ENCODE measurements around the gene CD109. TPM values are rescaled to one million over a fixed set of nuclear protein-coding genes. Genes with fewer than 3 reads are reported as not detected.
"Not testable (repeated sequence)": the region's sequence is repeated elsewhere in the genome, so short reads cannot be mapped to it uniquely, and the experiment has no call there.

CD109 gene
- total RNA-seq, 1 donor from 2014 or later = 23.6 TPM

- Mint-ChIP-seq H3K4me3 (no peak overlapping the region), H3K36me3 (ENCODE audit: low read depth) (peaks cover 21% of the 10 kb centered on the region), H3K4me1 (no peaks in the 10 kb centered on the region), H3K27ac (no peak overlapping the region), H3K27me3 (no peaks in the 10 kb centered on the region), H3K9me3 (peaks cover 3% of the 10 kb centered on the region)
- intact Hi-C loops (cut with micrococcal nuclease) = no loop called here
- no peak for DNase-seq
These were observed 134.1 kb downstream of the CD109 start for GRCh38 chr6:73830119-73830518.

DNA sequence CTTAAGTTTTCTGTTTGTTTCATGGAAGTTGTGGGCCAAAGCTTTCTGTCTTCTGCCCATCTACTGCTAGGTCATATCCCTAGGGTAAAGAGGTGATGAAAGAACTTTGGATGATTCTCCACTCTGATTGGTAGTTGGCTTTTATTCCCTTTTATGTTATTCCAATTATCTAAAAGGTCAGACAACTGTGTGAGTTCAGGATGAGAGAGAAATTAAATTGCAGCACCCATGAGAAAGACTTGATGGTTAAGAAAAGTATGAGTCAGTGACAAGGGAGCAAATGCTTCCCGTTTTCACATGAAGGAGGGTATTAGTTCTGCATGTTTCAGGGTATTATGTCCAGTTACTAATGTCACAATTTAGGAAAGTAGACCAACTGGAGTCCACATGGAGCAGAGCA, 136.3 kb downstream of the CD109 start:
- Mint-ChIP-seq H3K9me3 (peaks cover 3% of the 10 kb centered on the region), H3K27me3 (no peaks in the 10 kb centered on the region), H3K4me3 (no peak overlapping the region), H3K36me3 (ENCODE audit: low read depth) (peaks cover 22% of the 10 kb centered on the region), H3K27ac (no peak overlapping the region), H3K4me1 (no peaks in the 10 kb centered on the region)
- intact Hi-C loops (cut with micrococcal nuclease) = no loop called here
- no peak for DNase-seq

GRCh38 chr6:73844696-73845095, 148.7 kb downstream of the CD109 start:
- H3K9me3 Mint-ChIP-seq = peaks cover 21% of the 10 kb centered on the region
- peaks cover 32% of the 10 kb centered on the region for H3K36me3 Mint-ChIP-seq (ENCODE audit: low read depth)
- intact Hi-C loops (cut with micrococcal nuclease); H3K27me3 Mint-ChIP-seq; H3K4me3 Mint-ChIP-seq; H3K27ac Mint-ChIP-seq; DNase-seq; H3K4me1 Mint-ChIP-seq: not testable (repeated sequence)

- intact Hi-C loops (cut with micrococcal nuclease); H3K9me3 Mint-ChIP-seq; H3K4me3 Mint-ChIP-seq; H3K4me1 Mint-ChIP-seq; H3K36me3 Mint-ChIP-seq (ENCODE audit: low read depth); H3K27me3 Mint-ChIP-seq; DNase-seq; H3K27ac Mint-ChIP-seq: not testable (repeated sequence)
These were observed 155.0 kb downstream of the CD109 start for GRCh38 chr6:73851048-73851447.

DNA sequence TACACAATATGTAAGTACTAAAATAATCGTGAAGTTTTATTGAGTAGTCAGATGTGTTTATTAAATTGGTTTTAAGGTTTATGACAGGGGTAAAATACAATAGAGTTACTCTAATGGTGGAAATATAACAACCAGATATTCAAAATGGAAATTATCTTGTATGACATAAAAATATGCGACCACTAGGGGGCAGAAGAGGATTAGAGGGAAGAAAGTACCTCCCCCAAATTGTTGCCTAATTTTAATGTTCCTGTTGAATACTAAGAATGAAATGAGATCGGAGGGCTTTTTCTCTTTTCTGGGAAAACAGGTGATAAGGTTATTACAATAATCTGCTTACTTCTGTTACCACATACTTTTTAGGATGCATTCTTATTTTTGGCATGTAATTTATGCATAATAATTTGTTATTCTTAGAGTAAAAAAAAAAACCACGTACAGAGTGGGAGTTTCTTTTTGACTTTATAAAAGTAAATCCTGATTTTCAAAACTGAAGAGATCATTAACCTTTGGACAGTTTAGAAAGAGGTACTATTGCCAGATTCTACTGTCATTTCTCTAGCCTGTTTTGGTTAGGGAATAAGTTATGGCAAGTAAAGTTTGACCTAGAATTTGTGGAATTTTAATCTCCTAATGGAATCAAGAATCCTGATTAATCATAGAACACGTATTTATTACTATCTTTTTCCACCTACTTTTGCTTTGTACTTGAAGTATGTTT, 159.2 kb downstream of the CD109 start:
- no peaks in the 10 kb centered on the region for H3K27me3 Mint-ChIP-seq
- peaks cover 1% of the 10 kb centered on the region for H3K36me3 Mint-ChIP-seq (ENCODE audit: low read depth)
- intact Hi-C loops (cut with micrococcal nuclease) = loop anchor here (1.0 to 5.0 kb wide), 3 partner anchors 116 to 1354 kb away; no protein-coding TSS in a partner anchor
- no peak overlapping the region for H3K27ac Mint-ChIP-seq
- H3K4me1 Mint-ChIP-seq = no peaks in the 10 kb centered on the region
- peak; percentile 77 for DNase-seq
- H3K4me3 Mint-ChIP-seq = no peak overlapping the region
- no peaks in the 10 kb centered on the region for H3K9me3 Mint-ChIP-seq

GRCh38 chr6:73857341-73857890, 161.4 kb downstream of the CD109 start:
- intact Hi-C loops (cut with micrococcal nuclease) = loop anchor here (5.0 kb wide), 1 partner anchor 180 kb away; no protein-coding TSS in a partner anchor
- no peaks in the 10 kb centered on the region for H3K4me1 Mint-ChIP-seq
- H3K9me3 Mint-ChIP-seq = no peaks in the 10 kb centered on the region
- H3K4me3 Mint-ChIP-seq = no peak overlapping the region
- DNase-seq = no peak
- no peaks in the 10 kb centered on the region for H3K27me3 Mint-ChIP-seq
- H3K36me3 Mint-ChIP-seq (ENCODE audit: low read depth) = peaks cover 1% of the 10 kb centered on the region
- H3K27ac Mint-ChIP-seq = no peak overlapping the region

DNA sequence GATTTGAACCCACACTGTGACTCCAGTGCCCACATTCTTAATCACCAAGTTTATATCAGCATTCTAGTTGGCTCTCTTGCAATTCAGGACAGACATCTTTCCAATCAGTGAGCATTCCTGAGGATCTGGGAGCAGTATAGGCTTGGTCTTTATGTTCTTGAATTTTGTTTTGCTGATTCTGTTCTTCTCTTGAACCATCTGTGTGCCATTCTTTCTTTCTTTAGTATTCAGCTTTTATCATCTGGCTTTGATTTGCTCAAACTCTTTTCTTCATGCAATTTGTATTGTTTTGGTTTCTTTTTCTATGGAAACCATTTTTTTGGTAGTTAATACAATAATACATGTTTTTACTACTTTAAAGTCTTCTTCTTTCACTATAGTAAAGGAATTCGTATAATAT, 162.4 kb downstream of the CD109 start:
- intact Hi-C loops (cut with micrococcal nuclease) = loop anchor here (5.0 kb wide), 1 partner anchor 181 kb away; no protein-coding TSS in a partner anchor

DNA sequence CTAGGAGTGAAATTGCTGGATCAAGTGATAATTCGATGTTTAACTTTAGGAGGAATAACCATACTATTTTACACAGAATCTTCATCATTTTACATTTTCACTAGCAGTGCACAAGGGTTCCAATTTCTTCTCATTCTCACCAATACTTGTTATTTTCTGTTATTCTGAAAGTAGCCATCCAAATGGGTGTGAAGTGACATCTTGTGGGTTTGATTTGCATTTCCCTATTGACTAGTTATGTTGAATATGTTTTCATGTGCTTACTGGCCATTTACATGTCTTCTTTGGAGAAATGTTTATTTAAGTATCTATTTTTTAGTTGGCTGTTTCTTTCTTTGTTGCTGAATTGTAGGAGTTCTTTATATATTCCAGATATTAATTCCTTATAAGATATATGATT, 164.3 kb downstream of the CD109 start:
- no peak overlapping the region for H3K27ac Mint-ChIP-seq
- no peaks in the 10 kb centered on the region for H3K4me1 Mint-ChIP-seq
- H3K27me3 Mint-ChIP-seq = no peaks in the 10 kb centered on the region
- no peak overlapping the region for H3K4me3 Mint-ChIP-seq
- no peak for DNase-seq
- H3K9me3 Mint-ChIP-seq = no peaks in the 10 kb centered on the region
- H3K36me3 Mint-ChIP-seq (ENCODE audit: low read depth) = peaks cover 1% of the 10 kb centered on the region
- intact Hi-C loops (cut with micrococcal nuclease) = no loop called here

More for the DNA sequence above, 162.4 kb downstream of the CD109 start:
- Mint-ChIP-seq H3K36me3 (ENCODE audit: low read depth) (peaks cover 1% of the 10 kb centered on the region), H3K27ac (no peak overlapping the region), H3K27me3 (no peaks in the 10 kb centered on the region), H3K4me1 (no peaks in the 10 kb centered on the region), H3K9me3 (no peaks in the 10 kb centered on the region), H3K4me3 (no peak overlapping the region)
- DNase-seq = no peak

- Mint-ChIP-seq H3K4me1 (peaks cover 1% of the 10 kb centered on the region), H3K36me3 (ENCODE audit: low read depth) (no peaks in the 10 kb centered on the region), H3K27ac (no peak overlapping the region), H3K4me3 (no peak overlapping the region), H3K27me3 (peaks cover 3% of the 10 kb centered on the region), H3K9me3 (no peaks in the 10 kb centered on the region)
- no peak for DNase-seq
- intact Hi-C loops (cut with micrococcal nuclease) = no loop called here
These were observed 170.3 kb downstream of the CD109 start for GRCh38 chr6:73866305-73866704.

DNA sequence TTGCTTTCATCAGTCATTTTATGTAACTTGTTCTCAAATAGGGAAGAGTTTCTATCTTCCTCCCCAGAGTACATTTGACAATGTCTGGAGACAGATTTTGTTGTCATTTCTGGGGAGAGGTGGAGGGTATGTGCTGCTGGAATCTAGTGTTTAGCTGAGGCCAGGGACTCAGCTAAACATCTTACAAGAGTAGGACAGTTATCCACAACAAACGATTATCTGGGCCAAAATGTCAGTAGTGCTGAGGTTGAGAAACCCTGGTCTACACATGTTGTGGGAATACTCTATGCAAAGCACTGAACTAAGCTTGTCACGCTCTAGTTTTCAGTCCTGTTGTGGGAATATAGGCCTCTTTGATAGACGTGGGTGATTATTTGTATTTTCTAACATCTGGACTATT, 171.4 kb downstream of the CD109 start:
- Mint-ChIP-seq H3K36me3 (ENCODE audit: low read depth) (no peaks in the 10 kb centered on the region), H3K4me1 (peaks cover 1% of the 10 kb centered on the region), H3K27me3 (peaks cover 3% of the 10 kb centered on the region), H3K27ac (no peak overlapping the region), H3K9me3 (no peaks in the 10 kb centered on the region), H3K4me3 (no peak overlapping the region)
- DNase-seq = no peak
- intact Hi-C loops (cut with micrococcal nuclease) = no loop called here

DNA sequence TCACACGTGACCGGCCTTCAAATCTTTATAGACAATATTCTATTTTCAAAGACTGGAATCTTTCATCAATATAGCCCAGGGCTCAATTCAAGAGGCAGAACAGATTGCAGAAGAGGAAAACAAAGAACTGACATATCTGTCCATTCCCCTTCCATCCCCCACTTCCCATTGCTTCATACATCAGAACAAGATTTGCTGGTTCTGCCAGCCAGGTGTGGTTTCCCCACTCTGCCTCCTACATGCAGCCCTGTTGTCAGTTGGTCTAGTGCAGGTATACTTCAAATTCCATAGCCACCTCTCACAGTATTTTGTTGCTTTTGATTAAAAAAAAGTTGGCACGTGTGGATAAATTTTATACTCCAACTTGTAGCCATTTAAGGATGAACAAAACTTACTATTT, 174.9 kb downstream of the CD109 start:
- H3K4me3 Mint-ChIP-seq = no peak overlapping the region
- H3K27me3 Mint-ChIP-seq = peaks cover 5% of the 10 kb centered on the region
- peaks cover 3% of the 10 kb centered on the region for H3K9me3 Mint-ChIP-seq
- intact Hi-C loops (cut with micrococcal nuclease) = no loop called here
- H3K4me1 Mint-ChIP-seq = peaks cover 4% of the 10 kb centered on the region
- no peak overlapping the region for H3K27ac Mint-ChIP-seq
- DNase-seq = no peak
- no peaks in the 10 kb centered on the region for H3K36me3 Mint-ChIP-seq (ENCODE audit: low read depth)

DNA sequence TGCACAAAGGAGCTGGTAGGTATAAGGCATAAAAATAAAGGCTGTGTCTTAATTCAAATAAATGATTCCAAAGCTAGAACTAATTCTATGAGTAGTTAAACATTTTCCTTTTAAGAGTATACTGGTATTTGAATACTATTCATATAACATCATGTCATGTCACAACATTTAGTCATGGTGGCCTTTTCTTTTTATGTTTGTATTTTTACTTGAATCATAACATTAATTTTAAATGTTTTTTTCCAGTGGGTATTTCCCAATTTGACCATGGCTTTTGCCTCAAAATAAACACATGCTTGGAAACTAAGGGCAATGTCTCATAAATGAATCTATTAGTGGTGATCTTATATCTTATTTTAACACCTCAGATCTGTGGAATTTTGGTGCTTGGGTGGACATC, 177.1 kb downstream of the CD109 start:
- H3K4me1 Mint-ChIP-seq = peaks cover 3% of the 10 kb centered on the region
- no peak overlapping the region for H3K27ac Mint-ChIP-seq
- H3K9me3 Mint-ChIP-seq = peaks cover 3% of the 10 kb centered on the region
- H3K27me3 Mint-ChIP-seq = peaks cover 2% of the 10 kb centered on the region
- DNase-seq = no peak
- H3K4me3 Mint-ChIP-seq = no peak overlapping the region
- no peaks in the 10 kb centered on the region for H3K36me3 Mint-ChIP-seq (ENCODE audit: low read depth)
- intact Hi-C loops (cut with micrococcal nuclease) = no loop called here

All from activated CD4-positive, alpha-beta T cell treated with anti-CD3 and anti-CD28 coated beads, Interleukin-2, amount 10 ng/mL, durations not matched to agents 24 days and 14 days (primary cell).